Measurements from ENCODE around the gene DDIAS.
"Not testable (repeated sequence)": the region's sequence is repeated elsewhere in the genome, so short reads cannot be mapped to it uniquely, and the experiment has no call there.

DDIAS gene

DNA sequence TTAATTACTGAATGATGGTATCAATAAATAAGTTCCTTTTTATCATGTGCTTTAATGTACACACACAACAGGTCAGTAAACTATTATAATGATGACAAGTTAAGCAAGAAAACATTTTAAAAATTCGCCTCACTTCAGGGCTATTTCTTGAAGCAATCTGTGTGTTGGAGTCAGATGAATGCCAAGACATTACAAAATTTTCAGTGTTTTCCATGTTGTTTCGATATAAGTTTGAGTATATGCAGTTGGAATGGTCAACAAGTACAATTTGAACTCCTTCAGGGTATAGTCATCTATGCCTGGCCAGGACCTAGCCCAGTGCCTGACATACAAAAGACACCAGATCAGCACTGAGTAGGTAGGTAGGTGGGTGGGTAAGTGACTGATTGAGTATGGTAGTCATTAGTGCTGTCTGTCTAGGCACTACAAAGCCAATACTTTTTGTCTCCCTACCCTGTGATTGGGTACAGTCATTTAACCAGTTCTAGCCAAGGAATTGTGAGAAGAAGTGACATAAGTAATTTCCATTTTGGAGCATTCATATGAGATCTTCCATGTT, 8.8 kb upstream of the DDIAS start:
- DNase-seq: no peak

DNA sequence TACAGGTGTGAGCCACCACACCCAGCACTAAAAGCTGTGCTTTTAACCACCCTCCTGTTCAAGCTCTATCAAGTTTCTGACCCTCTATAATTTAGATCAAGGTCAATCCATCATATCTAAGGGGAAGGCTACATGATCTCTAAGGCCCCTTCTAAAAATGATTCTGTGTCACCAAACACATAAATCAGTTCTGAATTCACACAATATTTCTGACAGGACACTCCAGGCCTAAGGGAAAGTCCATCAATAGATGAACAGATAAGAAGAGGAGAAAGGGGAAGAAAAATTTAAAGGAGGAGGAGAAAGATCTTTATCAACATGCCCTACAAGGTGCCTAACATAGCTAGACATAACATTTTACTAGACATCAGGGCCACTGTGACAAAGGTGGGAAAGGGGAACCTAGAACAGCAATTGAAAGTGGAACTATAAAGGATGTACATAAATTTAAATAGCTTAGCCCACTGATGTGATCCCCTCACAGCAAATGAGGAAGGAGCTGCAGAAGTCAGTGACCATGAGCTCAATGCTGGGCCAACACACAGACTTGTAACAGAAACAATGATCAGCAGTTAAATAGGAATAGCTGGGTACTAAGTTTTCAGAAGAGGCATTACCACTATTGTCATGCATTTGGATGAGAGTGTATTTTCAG, 6.0 kb upstream of the DDIAS start:
- no peak for DNase-seq

DNA sequence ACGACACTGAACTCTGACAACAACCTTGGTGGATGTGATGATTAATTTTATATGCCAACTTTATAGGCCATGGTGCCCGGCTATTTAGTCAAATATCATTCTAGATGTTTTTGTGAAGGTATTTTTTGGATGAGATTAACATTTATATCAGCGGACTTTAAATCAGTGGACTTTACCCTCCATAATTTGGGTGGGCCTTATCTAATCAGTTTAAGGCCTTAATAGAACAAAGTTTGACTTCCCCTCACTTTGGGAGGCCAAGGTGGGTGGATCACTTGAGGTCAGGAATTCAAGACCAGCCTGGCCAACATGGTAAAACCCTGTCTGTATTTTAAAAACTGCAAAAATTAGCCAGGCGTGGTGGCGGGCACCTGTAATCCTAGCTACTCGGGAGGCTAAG, 5.4 kb upstream of the DDIAS start:
- no peak for DNase-seq

DNA sequence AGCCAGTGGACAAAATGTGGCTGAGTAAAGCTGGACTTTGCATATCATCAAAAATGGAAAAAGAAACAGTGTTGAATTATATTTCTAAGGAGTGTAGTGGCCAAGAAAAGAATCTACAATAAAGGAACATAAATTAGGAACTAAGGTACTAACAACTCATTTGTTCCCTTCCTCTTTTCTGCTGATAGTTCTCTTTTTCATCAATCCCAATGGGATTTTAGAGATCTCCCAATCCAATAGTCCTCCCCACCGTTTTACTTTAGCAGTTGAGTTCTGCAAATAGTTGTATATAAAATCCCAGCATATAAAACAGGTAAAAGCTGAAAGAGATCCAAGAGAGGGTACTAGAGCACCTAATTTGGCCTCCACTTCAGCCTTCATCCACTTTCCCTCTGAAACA, 3.3 kb upstream of the DDIAS start:
- no peak for DNase-seq

DNA sequence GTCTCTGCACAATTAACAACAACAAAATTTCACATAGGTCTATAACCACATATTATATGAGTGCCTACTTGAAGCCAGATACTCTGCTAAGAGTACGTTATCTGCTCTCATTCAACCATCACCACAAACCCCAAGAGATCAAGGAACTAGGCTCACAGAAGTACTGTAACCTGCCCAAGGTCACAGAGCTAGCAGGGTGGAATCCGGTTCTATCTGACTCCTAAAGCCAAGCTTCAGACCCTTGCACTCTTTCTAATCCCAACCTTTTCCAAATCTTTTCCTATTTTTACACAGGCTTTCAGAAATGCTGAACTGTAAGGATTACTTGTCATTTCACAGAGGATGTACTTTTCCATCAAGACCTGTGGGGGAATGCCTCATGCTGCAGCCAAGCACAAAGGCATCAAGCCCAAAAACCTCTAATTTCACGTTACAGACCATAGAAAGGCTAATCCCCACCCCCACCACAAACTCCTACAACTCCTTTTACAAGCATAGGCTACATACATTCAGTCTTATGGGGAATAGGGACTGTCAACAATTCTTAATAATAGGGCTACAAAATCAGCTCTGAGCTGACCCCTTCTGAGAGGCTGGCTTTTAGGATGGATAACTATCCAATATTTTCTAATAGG, 2.2 kb upstream of the DDIAS start:
- DNase-seq: peak; percentile 46

DNA sequence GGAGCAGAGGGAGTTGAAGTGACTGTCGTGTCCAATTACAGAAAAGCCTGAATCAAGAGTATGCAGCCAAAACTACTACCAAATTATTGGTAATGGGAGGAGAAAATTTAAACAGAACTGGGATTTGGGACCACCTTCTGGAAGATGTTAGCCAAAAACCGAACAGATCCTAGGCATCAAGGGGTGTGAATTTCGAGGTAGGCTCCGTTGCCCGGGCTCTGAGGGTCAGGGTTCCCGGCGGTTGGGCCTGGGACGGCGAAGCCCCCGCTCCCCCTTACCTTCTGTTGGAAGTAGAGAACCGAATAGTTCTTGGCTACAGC, 1.6 kb upstream of the DDIAS start:
- no peak for DNase-seq

DNA sequence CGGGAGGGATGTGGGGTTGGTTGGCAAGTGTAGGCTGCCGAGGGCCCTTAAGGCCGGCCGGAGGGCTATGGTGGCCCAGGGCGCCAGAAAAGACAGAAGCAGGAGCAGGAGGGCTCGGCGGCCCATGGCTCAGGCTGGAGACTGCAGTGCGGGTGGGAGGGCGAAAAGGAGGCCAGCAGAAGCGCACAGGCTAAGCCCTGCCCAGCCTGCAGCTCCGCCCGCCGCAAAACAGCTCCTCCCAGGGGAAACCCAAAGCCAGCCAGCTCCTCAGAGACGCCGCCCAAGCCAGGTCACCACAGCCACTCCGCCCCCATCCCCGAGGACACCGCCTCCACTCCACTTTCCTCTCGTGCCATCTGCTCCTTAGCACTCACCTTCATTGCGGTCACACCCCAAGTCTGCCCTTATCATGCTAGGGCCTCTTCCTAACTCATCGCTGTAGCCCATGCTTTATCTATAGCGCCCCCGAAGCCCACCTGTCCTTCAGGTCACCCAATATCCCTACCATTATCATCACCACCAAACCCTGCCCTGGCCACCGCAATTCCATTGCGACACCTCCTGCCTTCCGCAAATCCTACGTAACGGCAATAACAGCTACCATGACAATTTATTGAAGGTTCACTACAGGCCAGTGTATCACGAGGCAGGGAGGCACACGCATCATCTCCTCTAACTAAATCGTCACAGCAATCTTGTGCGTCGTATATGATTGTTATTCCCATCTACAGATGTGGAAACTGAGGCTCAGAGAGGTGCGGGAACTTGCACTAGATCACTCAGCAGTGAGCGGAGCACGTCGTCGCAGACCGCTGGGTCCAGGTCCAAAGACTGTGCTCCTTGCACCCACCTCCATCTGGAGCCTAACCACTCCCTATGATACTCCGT, 1.0 kb upstream of the DDIAS start, which contains the start of gene PRCP:
TSS of gene PRCP (minus strand) at position 154 of the 888 bp plus-strand sequence. CDS start at position 126, 28 bp downstream.
- peak; percentile 94 for DNase-seq

DNA sequence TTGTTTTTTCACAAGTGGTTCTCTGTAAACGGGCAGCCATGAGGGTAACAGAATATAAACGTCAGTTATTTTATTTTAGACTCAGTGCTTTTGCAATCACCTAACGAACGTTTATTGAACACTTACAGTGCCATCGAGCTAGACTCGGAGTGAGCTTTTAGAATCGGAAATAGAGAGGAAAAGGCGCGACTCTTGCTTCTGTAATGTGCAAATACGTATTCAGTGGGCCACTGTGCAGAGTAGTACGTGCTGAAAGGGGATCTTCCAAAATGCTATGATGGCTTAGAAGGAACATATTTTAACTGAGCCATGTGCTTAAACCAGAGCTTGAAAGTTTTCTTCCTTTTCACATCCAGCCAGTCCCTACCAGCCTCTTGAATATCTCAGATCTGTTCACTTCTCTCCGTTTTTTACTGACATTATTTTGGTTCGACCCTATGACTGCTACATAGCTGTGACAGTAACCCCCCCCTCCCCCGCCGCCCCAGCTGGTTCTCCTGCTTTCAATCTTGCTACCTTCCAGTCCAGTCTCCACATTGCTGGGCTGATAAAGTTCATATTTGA, 468 bp downstream of the DDIAS start:
- no peak for DNase-seq

DNA sequence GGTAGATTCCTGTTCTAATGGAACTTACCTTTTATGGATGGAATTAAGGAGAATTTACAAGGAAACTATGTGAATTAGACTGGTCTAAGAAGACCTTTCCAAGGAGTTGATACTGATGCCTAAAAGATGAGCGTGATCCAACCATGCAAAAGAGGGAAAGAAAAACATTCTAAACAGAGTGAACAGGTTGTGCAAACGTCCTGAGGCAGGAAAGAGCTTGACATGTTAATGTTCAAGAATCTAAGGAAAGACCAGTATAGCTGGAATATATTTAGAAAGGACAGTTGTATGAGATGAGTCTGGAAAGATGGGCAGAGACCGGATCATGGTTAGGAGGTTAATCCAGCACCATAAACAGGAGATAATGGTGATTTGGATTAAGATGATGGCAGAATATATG, 1.3 kb downstream of the DDIAS start:
- DNase-seq: no peak

DNA sequence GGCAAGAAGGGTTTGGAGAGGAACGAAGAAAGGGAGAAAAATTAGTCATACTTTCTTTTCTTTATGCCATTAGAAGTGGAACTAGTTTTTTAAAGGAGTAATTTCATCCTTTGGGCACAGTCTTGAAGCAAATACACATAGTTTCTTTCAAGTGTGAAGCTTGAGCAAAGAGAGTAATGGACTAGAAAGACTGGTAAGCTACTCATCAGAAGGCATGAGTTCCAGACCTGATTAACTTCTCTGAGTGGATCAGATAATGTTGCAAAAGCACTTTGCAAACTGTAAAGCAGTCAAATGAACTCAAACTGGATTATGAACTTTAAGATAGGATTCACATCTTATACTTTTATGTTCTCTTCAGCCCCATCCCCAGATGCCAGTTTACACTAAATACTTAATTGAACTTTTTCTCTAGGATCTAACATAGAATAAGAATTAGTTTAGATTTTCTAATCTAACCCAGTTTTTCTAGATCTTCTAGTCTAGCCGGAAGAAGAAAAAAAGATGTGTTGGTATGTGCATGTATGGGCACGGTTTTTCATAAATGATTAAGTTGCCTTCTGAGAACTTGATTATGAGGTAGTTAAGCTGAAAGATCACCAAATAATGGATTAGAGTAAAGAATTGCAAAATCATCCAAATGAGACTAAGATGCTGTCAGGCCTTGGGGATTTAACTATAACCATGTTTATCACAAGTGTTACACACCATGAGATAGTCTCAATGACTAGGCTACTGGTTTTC, 2.5 kb downstream of the DDIAS start:
- DNase-seq: no peak

DNA sequence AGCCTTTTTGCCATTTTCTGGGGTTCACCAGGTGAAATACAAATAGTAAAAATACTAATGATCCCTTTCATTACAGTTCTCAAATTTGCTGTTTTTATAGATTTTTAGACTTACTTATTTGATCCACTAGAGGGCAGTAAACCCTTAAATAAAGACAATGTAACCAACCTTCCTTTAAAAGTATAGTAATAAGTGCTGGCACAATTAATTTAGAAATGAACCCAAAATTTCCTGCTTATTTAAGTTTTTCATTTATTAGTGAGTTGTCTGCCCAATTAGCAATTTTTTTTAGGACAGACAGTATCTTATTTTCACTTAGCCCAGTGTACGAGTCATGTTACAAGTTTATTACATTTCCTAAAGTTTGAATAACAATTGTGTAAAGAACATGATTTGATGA, 4.7 kb downstream of the DDIAS start:
- DNase-seq: peak; percentile 45

DNA sequence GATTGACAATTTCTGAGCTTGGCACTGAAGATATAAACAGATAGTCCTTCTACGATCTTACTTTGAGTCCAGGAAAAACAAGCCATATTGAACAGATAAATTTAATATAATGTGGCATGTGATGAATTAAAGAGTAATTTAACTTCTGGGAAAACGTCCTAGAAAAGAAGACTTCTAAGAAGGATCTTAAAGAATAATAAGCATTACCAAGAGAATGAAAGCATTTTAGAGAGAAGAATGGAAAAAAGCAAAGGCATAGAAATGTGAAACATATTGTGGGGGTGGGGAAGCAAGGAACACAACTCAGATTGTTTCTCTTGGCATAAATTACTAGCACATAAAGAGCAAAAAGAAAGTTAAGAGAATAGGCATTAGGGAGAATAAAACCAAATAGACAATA, 5.4 kb downstream of the DDIAS start:
- no peak for DNase-seq

DNA sequence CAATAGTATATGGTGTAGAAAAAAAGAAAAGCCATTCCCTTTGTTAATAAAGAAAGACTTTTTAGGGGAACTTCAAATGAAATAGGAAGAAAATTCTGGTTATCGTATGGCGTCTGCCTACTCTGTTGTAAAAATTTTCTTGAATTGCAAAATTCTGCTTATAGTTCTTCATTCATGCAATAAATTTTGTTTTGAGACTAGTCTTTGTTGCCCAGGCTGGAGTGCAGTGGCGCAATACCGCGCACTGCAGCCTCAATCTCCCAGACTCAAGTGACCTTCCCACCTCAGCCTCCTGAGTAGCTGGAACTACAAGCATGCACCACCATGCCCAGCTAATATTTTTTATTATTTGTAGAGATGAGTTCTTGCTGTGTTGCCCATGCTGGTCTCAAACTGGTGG, 5.8 kb downstream of the DDIAS start:
- DNase-seq: no peak

DNA sequence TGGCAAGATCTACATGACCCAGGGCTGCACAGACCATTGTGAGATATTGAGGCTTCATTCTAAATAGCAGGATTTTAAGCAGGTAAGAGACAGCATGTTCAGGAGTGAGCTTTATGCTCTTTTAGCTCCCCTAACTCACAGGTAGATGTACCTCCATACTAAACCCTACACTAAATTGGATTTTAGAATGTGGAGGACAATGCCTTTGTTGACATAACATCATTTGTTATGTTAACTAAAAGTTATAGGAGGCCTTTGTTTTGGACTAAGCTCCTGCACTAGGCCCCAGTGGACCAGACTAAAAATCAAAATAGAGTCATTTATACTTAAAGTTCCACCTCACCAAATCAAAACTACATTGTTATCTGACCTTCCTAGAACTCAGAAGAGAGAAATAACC, 6.8 kb downstream of the DDIAS start:
- no peak for DNase-seq

DNA sequence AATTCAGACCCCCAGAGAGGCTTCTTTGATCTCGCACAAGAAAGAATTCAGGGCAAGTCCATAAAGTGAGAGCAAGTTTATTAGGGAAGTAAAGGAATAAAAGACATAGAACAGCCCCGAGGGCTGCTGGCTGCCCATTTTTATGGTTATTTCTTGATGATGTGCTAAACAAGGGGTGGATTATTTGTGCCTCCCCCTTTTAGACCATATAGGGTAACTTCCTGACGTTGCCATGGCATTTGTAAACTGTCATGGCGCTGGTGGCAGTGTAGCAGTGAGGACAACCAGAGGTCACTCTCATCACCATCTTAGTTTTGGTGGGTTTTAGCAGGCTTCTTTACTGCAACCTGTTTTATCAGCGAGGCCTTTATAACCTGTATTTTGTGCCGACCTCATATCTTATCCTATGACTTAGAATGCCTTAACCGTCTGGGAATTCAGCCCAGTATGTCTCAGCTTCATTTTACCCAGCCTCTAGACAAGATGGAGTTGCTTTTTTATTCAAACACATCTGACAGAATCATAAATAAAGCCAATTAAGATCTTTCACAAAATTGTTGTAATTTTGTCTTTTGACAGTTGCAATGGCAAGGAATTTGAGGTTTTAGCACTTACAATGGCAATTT, 7.6 kb downstream of the DDIAS start:
- DNase-seq: no peak

DNA sequence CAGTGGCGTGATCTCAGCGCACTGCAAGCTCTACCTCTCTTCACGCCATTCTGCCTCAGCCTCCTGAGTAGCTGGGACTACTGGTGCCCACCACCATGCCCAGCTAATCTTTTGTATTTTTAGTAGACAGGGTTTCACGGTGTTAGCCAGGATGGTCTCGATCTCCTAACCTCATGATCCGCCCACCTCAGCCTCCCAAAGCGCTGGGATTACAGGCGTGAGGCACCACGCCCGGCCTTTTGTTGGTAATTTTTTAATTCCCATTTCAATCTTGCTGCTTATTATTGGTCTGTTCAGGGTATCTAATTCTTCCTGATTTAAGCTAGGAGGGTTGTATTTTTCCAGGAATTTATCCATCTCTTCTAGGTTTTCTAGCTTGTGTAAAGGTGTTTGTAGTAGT, 18.2 kb downstream of the DDIAS start:
- not testable (repeated sequence) for DNase-seq

DNA sequence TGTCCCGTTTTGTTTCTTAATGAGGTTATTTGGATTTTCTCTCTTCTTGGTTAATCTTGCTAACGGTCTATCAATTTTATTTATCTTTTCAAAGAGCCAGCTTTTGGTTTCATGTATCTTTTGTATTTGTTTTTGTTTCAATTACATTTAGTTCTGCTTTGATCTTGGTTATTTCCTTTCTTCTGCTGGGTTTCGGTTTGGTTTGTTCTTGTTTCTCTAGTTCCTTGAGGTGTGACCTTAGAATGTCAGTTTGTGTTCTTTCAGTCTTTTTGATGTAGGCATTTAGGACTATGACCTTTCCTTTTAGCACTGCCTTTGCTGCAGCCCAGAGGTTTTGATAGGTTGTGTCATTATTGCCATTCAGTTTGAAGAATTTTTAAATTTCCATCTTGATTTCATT, 18.7 kb downstream of the DDIAS start:
- DNase-seq: peak; percentile 53

DNA sequence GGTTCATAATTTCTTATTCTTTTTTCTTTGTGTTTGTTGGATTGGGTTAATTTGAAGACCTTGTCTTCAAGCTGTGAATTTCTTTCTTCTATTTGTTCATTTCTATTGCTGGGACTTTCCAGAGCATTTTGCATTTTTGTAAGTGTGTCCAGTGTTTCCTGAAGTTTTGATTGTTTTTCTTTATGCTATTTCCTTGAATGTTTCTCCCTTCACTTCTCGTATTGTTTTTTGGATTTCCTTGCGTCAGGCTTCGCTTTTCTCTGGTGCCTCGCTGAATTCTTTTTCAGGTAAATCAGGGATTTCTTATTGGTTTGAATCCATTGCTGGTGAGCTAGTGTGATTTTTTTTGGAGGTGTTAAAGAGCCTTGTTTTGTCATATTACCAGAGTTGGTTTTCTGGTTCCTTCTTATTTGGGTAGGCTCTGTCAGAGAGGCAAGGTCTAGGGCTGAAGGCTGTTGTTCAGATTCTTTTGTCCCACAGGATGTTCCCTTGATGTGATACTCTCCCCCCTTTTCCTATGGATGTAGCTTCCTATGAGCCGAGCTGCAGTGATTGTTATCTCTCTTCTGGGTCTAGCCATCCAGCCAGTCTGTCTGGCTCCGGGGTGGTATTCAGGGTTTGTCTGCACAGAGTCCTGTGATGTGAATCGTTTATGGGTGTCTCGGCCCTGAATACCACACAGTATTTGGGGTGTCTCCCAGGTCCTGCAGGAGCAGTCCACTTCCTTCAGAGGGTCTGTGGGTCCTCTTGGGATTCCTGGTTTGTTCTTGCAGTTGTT, 21.0 kb downstream of the DDIAS start:
- not testable (repeated sequence) for DNase-seq

DNA sequence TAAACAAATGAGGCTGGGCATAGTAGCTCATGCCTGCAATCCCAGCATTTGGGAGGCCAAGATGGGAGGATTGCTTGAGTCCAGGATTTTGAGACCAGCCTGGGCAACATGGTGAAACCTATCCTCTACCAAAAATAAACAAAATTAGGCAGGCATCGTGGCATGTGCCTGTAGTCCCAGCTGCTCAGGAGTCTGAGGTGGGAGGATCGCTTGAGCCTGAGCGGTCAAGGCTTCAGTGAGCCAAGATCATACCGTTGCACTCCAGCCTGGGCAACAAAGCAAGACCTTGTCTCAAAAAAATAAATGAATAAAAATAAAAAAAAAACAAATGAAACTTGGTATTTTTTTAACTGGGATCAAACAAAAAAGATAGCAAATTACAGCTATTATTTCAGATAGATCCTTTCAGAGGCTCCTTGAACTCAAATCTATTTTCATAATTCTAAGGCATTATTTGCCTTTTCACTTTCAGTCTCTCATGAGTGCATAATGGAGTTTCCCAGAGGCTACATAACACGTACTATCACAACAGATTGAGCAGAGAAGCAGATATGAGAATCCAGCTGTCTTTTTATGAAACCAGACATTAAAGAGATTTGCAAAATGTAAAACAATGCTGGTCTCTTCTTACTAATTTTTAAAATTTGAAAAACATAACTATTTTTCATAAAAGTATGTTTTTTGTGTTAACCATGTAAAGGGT, 23.1 kb downstream of the DDIAS start:
- no peak for DNase-seq

DNA sequence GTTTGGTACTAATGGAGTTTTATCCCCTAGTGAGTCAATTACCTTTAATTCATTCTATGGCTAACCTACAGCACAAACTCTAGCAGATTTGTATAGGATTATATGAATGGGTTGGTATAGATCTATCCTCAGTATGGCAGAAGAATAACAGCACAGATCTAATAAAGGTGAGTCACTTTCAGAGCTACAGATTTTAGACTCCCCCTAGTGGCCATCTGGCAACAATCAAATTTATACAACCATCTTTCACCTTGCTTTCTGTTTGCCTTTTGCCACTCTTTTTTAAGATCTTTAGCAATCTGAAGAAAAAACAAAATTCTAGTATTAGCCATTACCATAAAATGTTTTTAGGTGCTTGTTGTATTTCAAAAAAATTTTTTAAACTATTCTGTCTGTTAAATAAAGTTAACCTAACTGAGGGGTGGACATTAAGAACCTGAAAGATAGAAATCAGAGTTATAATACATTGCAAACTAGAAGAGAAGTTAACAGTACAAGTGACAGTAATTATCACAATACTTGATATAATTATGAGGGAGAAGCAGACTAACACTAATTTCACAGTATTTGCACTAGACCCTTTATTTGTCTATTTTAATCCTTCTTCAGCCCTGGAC, 25.8 kb downstream of the DDIAS start:
- peak; percentile 78 for DNase-seq

Data from CD4-positive, alpha-beta T cell treated with Interleukin-10 for 1 hour (primary cell).